ENCODE data around the gene HOXA13.

- no peak for TF ChIP-seq CTCF (IDR thresholded peaks at IDR 0.05)
- no peak for TF ChIP-seq POLR2A (IDR thresholded peaks at IDR 0.05)
Measured at GRCh38 chr7:27155816-27156507, 43.9 kb downstream of the HOXA13 start.

All from heart left ventricle (tissue), 13 donors.